Activated naive CD4-positive, alpha-beta T cell treated with anti-CD3 and anti-CD28 coated beads for 36 hours (primary cell): ENCODE data around the gene CLTCL1. TPM values are rescaled to one million over a fixed set of nuclear protein-coding genes. Genes with fewer than 3 reads are reported as not detected.

ENCODE experiments used
- CTCF ChIA-PET: fragments of 350-600 bp; sonication (Branson Sonifier 250); formaldehyde crosslinking; loops from one replicate; lab custom pipeline; 2021; ENCODE audit warnings: antibody characterized with exemption; lab: Charles Lee
- DNase-seq: peaks from one replicate; pipeline ENCODE4 v3.0.0-alpha.2; 2020
- H3K27ac Mint-ChIP-seq: one replicate; pipeline ENCODE4 v1.8.0; 2021; ENCODE audit warnings: mild to moderate bottlenecking, mixed read lengths
- H3K27me3 Mint-ChIP-seq: one replicate; pipeline ENCODE4 v1.8.0; 2021; ENCODE audit warnings: low read depth, mixed read lengths
- H3K36me3 Mint-ChIP-seq: one replicate; pipeline ENCODE4 v1.8.0; 2021; ENCODE audit warnings: low read depth, mixed read lengths
- H3K4me1 Mint-ChIP-seq: one replicate; pipeline ENCODE4 v1.8.0; 2021; ENCODE audit warnings: low read depth, mixed read lengths
- H3K4me3 Mint-ChIP-seq: one replicate; pipeline ENCODE4 v1.8.0; 2021; ENCODE audit warnings: mild to moderate bottlenecking, moderate library complexity, mixed read lengths
- H3K9me3 Mint-ChIP-seq: one replicate; pipeline ENCODE4 v1.8.0; 2021; ENCODE audit warnings: mixed read lengths
- intact Hi-C: fragments of 100-400 bp; cut with micrococcal nuclease; formaldehyde crosslinking; loops from one replicate; pipeline ENCODE4 v1.15.1; 2023
- total RNA-seq, 2 experiments: library from RNA; stranded (reverse); gene quantifications; one replicate each; pipeline ENCODE4 v1.2.3, GENCODE V29; 2021

The CLTCL1 gene
- total RNA-seq, 2 experiments from 2014 or later: 0.57 to 1.0 TPM

DNA sequence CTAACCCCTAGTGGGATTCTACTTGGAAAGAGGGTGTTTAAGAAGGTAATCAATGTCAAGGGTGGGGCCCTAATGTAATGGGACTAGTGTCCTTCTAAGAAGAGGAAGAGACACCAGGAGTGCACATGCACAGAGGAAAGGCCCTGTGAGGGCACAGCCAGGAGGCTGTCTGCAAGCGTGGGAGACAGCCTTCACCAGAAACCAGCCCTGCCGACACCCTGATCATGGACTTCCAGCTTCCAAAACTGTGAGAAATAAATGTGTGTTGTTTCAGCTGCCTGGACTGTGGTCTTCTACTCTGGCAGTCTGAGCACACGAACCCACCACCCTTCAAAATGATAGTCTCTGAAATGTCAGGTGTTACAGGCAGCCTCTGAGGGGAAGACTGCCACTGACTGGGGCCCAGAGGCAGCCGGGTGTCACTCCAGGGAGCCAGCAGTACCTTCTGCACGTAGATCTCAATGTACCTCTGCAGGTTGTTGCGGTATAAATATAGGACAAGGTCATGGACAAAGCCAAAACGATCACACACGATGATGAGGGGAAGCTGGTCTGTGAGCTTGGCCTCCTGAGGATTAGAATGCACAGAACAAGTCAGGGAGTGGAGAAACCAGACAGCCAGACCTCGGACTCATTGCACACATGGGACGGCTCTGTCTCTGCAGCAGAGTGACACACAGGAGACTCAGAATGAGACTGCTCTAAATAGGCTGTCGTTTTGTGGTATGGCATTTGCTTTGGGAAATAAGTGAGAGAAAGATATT is 69.1 kb downstream of the CLTCL1 start:
- no peak overlapping the region for H3K4me3 Mint-ChIP-seq
- no peaks in the 10 kb centered on the region for H3K36me3 Mint-ChIP-seq
- H3K27me3 Mint-ChIP-seq: no peaks in the 10 kb centered on the region
- no peak for DNase-seq
- CTCF ChIA-PET: no interaction called here
- intact Hi-C loops: no loop called here
- peaks cover 4% of the 10 kb centered on the region for H3K4me1 Mint-ChIP-seq
- H3K9me3 Mint-ChIP-seq: no peaks in the 10 kb centered on the region
- no peak overlapping the region for H3K27ac Mint-ChIP-seq

DNA sequence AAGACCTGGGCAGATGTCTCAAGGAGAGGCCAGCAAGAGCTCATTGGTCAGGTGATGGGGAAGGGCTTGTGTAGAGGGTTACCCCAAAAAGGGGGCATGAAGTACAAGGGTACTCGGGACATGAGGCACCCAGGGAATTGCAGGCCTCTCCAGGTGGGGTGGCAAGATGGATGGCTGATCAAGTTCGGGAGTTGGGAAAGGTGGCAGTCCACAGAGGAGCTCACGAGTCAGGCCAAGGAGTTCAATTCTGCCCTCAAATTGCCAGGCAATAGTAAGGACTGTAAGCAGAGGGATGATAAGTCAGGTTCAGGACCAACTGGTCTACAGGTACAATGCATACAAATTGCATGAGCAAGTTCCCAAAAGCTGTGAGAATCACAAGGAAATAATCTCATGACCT is 70.7 kb downstream of the CLTCL1 start:
- H3K36me3 Mint-ChIP-seq: no peaks in the 10 kb centered on the region
- intact Hi-C loops: no loop called here
- CTCF ChIA-PET: no interaction called here
- H3K27ac Mint-ChIP-seq: no peak overlapping the region
- DNase-seq: no peak
- H3K27me3 Mint-ChIP-seq: no peaks in the 10 kb centered on the region
- H3K4me1 Mint-ChIP-seq: peaks cover 4% of the 10 kb centered on the region
- H3K4me3 Mint-ChIP-seq: no peak overlapping the region
- no peaks in the 10 kb centered on the region for H3K9me3 Mint-ChIP-seq

DNA sequence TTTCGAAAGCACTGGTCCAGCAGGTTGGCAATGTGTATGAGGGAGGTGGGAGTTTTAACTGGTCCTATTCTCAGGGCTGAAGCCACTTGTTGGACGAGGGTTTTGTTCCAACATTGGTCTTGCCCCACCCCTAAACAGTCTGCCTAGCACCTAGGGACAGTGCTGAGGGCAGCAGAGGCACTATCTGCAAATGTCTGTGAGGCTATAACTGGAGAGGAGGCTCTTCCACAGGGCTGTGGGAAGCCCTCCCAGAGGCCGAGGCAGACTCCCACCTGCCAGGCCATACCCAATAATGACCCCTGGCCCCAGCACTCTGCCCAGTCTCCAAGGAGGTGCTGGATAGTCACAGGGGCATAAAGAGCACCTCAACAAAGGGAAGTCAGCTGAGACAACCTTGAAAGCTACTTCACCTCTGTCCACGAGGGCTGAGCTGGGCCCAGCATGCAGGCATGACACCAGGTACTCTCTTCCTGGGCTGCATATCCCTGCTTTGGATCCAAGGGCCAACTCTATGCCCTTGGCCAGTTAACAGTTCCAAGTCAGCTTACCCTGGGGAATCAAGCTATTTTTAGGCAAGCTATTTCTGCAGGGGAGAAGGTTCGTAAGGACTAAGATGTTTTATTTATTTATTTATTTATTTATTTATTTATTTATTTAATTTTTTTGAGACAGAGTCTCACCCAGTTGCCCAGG is 72.8 kb downstream of the CLTCL1 start:
- no peak overlapping the region for H3K27ac Mint-ChIP-seq
- H3K27me3 Mint-ChIP-seq: no peaks in the 10 kb centered on the region
- H3K4me3 Mint-ChIP-seq: no peak overlapping the region
- CTCF ChIA-PET: interaction anchor here (1.4 kb wide), 1 partner anchor 74 kb away, joined by 3 read pairs; no protein-coding TSS in a partner anchor
- DNase-seq: no peak
- H3K36me3 Mint-ChIP-seq: no peaks in the 10 kb centered on the region
- H3K4me1 Mint-ChIP-seq: peaks cover 4% of the 10 kb centered on the region
- no peaks in the 10 kb centered on the region for H3K9me3 Mint-ChIP-seq
- intact Hi-C loops: loop anchor here (1.0 to 2.0 kb wide), 2 partner anchors 212 to 260 kb away; partner anchors contain the start of genes CDC45 and UFD1

DNA sequence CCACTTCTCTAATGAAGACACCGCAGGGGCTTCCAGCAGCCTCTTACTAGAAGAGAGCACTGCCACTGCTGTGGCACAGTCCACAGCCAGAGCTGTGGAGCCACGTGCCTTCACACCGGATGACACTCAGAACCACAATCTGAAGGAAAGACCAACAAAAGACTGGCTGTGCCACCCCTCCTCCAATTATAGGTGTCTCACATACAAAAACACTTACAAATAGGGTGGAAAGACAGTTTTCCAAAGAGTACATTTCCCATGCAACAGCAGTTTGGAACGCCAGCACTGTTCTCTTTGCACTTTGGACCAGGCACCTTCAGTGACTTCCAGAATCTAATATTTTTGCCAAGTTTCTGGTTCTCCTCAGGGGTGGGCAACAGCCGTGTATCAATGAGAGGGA is 74.9 kb downstream of the CLTCL1 start:
- no peak overlapping the region for H3K4me3 Mint-ChIP-seq
- no peaks in the 10 kb centered on the region for H3K27me3 Mint-ChIP-seq
- intact Hi-C loops: no loop called here
- CTCF ChIA-PET: interaction anchor here (1.6 kb wide), 1 partner anchor 11 kb away, joined by 5 read pairs; no protein-coding TSS in a partner anchor
- DNase-seq: no peak
- no peak overlapping the region for H3K27ac Mint-ChIP-seq
- H3K9me3 Mint-ChIP-seq: no peaks in the 10 kb centered on the region
- H3K4me1 Mint-ChIP-seq: peaks cover 4% of the 10 kb centered on the region
- H3K36me3 Mint-ChIP-seq: no peaks in the 10 kb centered on the region

DNA sequence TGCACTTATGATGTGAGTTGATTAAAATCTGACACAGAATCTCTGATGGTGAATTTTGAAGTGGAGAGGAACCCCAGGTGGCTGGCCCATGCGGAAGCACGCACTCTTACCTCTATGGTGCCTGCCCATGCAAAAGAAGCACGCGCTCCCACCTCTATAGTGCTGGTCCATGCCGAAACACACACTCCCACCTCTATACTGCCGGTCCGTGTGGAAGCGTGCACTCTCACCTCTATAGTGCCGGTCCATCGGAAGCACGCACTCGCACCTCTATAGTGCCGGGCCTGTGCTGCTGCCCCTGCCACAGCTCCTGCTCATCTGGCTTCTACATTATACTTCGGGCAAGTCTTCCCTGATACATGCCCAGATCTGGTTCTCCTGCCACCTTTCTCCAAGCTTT is 76.2 kb downstream of the CLTCL1 start:
- Mint-ChIP-seq H3K4me1 (peaks cover 4% of the 10 kb centered on the region), H3K9me3 (no peaks in the 10 kb centered on the region), H3K4me3 (no peak overlapping the region), H3K36me3 (no peaks in the 10 kb centered on the region), H3K27me3 (no peaks in the 10 kb centered on the region), H3K27ac (no peak overlapping the region)
- intact Hi-C loops: no loop called here
- CTCF ChIA-PET: interaction anchor here (1.6 kb wide), 1 partner anchor 10 kb away, joined by 5 read pairs; no protein-coding TSS in a partner anchor
- DNase-seq: no peak

DNA sequence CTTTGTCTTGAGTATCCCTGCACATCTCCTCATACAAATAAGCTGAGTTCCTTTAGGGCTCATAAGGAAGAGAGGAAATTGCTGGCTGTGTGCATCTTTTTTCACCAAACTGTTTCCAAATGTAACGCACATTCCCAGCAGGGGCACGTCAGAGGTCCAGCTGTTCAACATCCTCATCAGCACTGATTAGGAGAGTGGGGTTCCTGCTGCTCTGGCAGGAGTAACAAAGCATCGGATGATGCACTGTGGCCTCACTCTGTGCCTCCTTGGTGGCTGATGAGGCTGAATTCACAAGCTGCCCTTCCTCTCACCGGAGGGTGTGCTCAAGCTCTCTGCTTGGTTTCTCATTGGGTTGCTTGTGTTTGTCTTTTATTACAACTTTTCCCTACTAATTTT is 77.4 kb downstream of the CLTCL1 start:
- CTCF ChIA-PET: interaction anchor here (0.9 kb wide), 1 partner anchor 70 kb away, joined by 3 read pairs; the partner anchor contains the start of gene ESS2

DNA sequence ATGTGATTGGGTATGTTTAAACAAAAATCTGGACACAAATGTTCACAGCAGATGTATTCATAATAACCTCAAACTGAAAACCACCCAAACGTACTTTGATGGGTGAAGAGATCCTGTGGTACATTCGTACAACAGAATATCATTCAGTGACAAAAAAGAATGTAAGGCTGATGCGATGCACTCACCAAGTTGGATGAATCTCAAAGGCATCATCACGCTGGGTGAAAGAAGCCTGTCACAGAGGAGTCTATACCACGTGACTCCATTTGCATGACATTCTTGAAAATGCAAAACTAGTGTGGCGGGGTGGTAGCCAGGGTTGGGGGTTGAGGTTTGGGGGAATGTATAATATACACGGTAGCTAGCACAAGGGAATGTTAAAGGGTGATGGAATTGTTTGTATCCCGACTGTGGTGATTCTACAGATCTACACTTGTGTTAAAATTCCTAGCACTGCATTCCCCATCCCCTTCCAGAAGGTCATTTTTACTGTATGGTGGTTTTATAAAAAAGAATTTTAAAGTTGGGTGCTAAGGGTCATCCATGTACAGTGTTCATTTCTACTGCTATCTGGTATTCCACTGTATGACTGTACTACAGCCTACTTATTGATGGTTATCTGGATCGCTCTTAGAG is 78.0 kb downstream of the CLTCL1 start:
- H3K27me3 Mint-ChIP-seq: no peaks in the 10 kb centered on the region
- intact Hi-C loops: no loop called here
- no peak overlapping the region for H3K27ac Mint-ChIP-seq
- no peak overlapping the region for H3K4me3 Mint-ChIP-seq
- no peak for DNase-seq
- H3K9me3 Mint-ChIP-seq: no peaks in the 10 kb centered on the region
- CTCF ChIA-PET: interaction anchor here (0.9 kb wide), 1 partner anchor 69 kb away, joined by 3 read pairs; the partner anchor contains the start of gene ESS2
- H3K36me3 Mint-ChIP-seq: no peaks in the 10 kb centered on the region
- peaks cover 4% of the 10 kb centered on the region for H3K4me1 Mint-ChIP-seq

More for the DNA sequence above, 77.4 kb downstream of the CLTCL1 start:
- no peak for DNase-seq
- H3K4me1 Mint-ChIP-seq: peaks cover 4% of the 10 kb centered on the region
- H3K36me3 Mint-ChIP-seq: no peaks in the 10 kb centered on the region
- intact Hi-C loops: no loop called here
- H3K4me3 Mint-ChIP-seq: no peak overlapping the region
- H3K27ac Mint-ChIP-seq: no peak overlapping the region
- no peaks in the 10 kb centered on the region for H3K9me3 Mint-ChIP-seq
- H3K27me3 Mint-ChIP-seq: no peaks in the 10 kb centered on the region

DNA sequence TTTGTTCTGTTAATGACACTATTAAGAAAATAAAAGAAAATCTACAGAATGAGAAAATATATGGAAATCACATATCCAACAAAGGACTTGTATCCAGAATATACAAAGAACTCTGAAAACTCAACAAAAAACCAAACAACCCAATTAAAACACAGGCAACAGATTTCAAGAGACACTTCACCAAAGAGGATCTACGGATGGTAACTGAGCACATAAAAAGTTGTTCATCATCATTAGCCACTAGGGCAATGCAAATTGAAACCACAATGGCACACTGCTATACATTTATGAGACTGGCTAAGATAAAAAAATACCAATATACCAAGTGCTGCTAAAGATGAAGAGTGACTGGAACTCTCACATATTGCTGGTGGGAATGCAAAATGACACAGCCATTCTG is 78.5 kb downstream of the CLTCL1 start:
- no peak for DNase-seq
- Mint-ChIP-seq H3K27ac (no peak overlapping the region), H3K27me3 (no peaks in the 10 kb centered on the region), H3K9me3 (no peaks in the 10 kb centered on the region), H3K4me3 (no peak overlapping the region), H3K36me3 (no peaks in the 10 kb centered on the region), H3K4me1 (peaks cover 3% of the 10 kb centered on the region)
- intact Hi-C loops: no loop called here
- CTCF ChIA-PET: no interaction called here

DNA sequence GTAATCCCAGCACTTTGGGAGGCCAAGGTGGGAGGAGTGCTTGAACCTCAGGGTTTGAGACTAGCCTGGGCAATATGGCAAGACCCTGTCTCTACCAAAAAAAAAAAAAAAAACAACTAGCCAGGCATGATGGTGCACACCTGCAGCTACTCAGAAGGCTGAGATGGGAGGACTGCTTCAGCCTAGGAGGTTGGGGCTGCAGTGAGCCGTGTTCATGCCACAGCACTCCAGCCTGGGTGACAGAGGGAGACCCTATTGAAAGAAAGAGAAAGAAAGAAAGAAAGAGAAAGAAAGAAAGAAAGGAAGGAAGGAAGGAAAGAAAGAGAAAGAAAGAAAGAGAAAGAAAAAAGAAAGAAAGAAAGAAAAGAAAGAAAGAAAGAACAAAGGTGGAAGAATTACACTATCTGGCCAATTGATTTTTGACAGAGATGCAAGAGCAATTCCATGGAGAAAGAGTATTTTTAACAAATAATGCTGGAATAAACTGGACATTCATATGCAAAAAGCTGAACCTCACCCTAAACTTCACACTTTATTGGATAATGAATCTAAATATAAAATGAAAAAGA is 79.1 kb downstream of the CLTCL1 start:
- Mint-ChIP-seq H3K9me3 (no peaks in the 10 kb centered on the region), H3K27ac (no peak overlapping the region), H3K4me3 (no peak overlapping the region), H3K36me3 (no peaks in the 10 kb centered on the region), H3K27me3 (no peaks in the 10 kb centered on the region), H3K4me1 (no peaks in the 10 kb centered on the region)
- CTCF ChIA-PET: no interaction called here
- no peak for DNase-seq
- intact Hi-C loops: no loop called here

DNA sequence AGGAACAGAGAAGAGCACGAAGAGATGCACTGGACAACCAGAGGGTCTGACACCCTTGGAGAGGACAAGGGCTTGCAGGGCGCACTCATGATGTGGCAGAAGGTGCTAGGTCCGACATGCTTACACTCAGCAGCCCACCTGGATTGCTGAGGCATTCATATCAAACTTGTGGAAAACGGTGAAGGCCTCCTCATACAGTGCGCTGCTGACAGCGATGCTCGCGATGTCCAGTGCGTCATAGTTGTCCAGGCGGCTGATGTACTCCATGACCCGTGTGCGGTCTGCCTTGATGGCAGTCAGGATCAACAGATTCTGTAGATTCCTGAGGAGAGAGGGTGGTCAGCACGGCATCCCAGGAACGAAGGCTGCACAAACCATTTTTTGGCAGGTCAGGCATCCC is 81.3 kb downstream of the CLTCL1 start:
- CTCF ChIA-PET: no interaction called here
- intact Hi-C loops: no loop called here
- H3K4me3 Mint-ChIP-seq: no peak overlapping the region
- H3K36me3 Mint-ChIP-seq: no peaks in the 10 kb centered on the region
- H3K27me3 Mint-ChIP-seq: no peaks in the 10 kb centered on the region
- H3K27ac Mint-ChIP-seq: no peak overlapping the region
- no peaks in the 10 kb centered on the region for H3K9me3 Mint-ChIP-seq
- no peak for DNase-seq
- H3K4me1 Mint-ChIP-seq: no peaks in the 10 kb centered on the region

DNA sequence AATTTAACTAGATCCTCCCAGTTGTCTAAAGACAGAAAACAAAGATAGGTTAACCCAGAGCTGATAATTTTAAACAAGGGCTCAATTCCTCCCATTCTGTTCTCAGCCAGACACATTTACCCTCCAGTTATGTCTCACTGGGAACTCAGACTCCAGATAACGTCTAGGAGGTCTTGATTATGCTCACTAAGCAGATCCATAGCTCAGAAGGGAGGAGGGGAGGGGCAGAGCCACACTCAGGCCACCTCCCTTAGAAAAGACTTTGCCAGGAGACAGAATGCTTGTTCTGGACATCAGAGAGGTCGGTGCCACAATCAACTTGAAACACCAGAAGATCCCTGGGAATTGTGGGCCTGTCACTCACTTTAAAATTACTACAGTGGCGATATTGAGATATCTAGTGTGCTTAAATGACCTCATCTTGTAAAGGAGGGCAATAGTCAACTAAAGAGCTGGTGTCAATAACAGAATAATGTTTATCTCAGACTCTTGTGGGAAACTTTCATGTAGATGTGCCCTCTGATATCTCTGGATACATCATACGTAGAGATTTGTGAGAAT is 83.2 kb downstream of the CLTCL1 start:
- CTCF ChIA-PET: no interaction called here

DNA sequence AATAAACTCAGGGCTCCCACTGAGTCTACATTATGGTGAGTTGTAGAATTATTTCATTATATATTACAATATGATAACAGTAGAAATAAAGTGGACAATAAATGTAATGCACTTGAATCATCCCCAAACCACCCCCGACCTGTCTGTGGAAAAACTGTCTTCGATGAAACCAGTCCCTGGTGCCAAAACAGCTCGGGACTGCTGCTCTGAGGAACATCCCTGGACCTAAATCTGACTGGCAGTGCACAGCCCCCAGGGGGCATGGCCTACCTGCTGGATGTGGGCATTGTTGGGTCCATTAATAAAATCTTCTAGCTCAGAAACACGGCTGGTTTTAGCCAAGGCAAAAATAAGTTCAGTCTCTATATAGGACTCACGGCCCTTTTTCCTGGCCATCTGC is 83.6 kb downstream of the CLTCL1 start:
- DNase-seq: no peak
- Mint-ChIP-seq H3K4me1 (no peaks in the 10 kb centered on the region), H3K36me3 (no peaks in the 10 kb centered on the region), H3K27ac (no peak overlapping the region), H3K9me3 (no peaks in the 10 kb centered on the region), H3K27me3 (no peaks in the 10 kb centered on the region), H3K4me3 (no peak overlapping the region)
- CTCF ChIA-PET: no interaction called here
- intact Hi-C loops: no loop called here

More for the DNA sequence above, 83.2 kb downstream of the CLTCL1 start:
- H3K4me1 Mint-ChIP-seq: no peaks in the 10 kb centered on the region
- no peak overlapping the region for H3K4me3 Mint-ChIP-seq
- H3K9me3 Mint-ChIP-seq: no peaks in the 10 kb centered on the region
- H3K36me3 Mint-ChIP-seq: no peaks in the 10 kb centered on the region
- intact Hi-C loops: no loop called here
- H3K27ac Mint-ChIP-seq: no peak overlapping the region
- DNase-seq: no peak
- no peaks in the 10 kb centered on the region for H3K27me3 Mint-ChIP-seq
